ENCODE data around the gene ST8SIA6. TPM values are rescaled to one million over a fixed set of nuclear protein-coding genes. Genes with fewer than 3 reads are reported as not detected.

Gene ST8SIA6
- total and polyA plus RNA-seq, 10 of the 15 experiments (the other 5 are each of a cell fraction or from before 2014, with no cell fraction given) = 0.22 TPM; not detected in 9

GRCh38 chr10:17464545-17464944 lies 10.2 kb upstream of the ST8SIA6 start:
- H3K9ac ChIP-seq (ENCODE audit: control insufficient read depth, insufficient read depth, low read length) = no peak overlapping the region
- H3K36me3 ChIP-seq (ENCODE audit: control insufficient read depth in 2 of 2, insufficient read depth in 2 of 2, low read length in 1 of 2) = no peaks in the 10 kb centered on the region
- ATAC-seq (no peak), DNase-seq (ENCODE audit: low read depth, low spot score) (no peak), FAIRE-seq (no peak)
- ChIA-PET RAD21 (ENCODE audit: unreplicated experiment) (interaction anchor here (1.1 to 2.0 kb wide), 3 partner anchors 45 to 134 kb away, joined by 3 to 6 read pairs (median 4); no protein-coding TSS in a partner anchor), SMC1A (ENCODE audit: uncharacterized antibody, unreplicated experiment) (interaction anchor here (0.6 kb wide), 1 partner anchor 122 kb away, joined by 4 read pairs; no protein-coding TSS in a partner anchor), POLR2A (interaction anchor here (0.5 to 0.9 kb wide), 2 partner anchors 10 to 520 kb away, joined by 3 read pairs; partner anchors contain the start of gene ST8SIA6), CTCF (no interaction called here)
- no peaks in the 10 kb centered on the region for H4K20me1 ChIP-seq (ENCODE audit: control insufficient read depth, insufficient read depth)
- H3K4me1 ChIP-seq (ENCODE audit: control insufficient read depth, insufficient read depth, low read length) = no peaks in the 10 kb centered on the region
- no TSS peak for BruUV-seq (replicated peaks)
- H3K27ac ChIP-seq (ENCODE audit: control insufficient read depth, insufficient read depth) = no peak overlapping the region
- H3K9me3 ChIP-seq (replicated peaks; ENCODE audit: control insufficient read depth, insufficient read depth, low read length) = no peaks in the 10 kb centered on the region
- H3K27me3 ChIP-seq (replicated peaks in 1 of 2; ENCODE audit: control insufficient read depth in 2 of 2, insufficient read depth in 2 of 2, low read length in 1 of 2) = no peaks in the 10 kb centered on the region
- in situ Hi-C loops (cut with MboI) = no loop called here
- H3K4me3 ChIP-seq = no peak overlapping the region
- WGBS (ENCODE audit: insufficient coverage, insufficient replicate concordance, low lambda C conversion rate, missing lambda C conversion rate) = 23% methylated on average over 5 of the region's 5 CpGs
- intact Hi-C loops (cut with micrococcal nuclease; ENCODE audit: unreplicated experiment) = no loop called here
- no peak overlapping the region for H2AFZ ChIP-seq (ENCODE audit: control insufficient read depth, low read depth, low read length)
- H3K4me2 ChIP-seq (ENCODE audit: control insufficient read depth, insufficient read depth) = no peak overlapping the region
- H3K79me2 ChIP-seq (ENCODE audit: control insufficient read depth, insufficient read depth, low read length) = no peaks in the 10 kb centered on the region
- TF ChIP-seq CEBPZ (IDR thresholded peaks at IDR 0.05; ENCODE audit: low read depth, low read length) (no peak), DPF2 (IDR thresholded peaks at IDR 0.05) (no peak), FOXK2 (IDR thresholded peaks at IDR 0.05) (no peak), NFYB (IDR thresholded peaks at IDR 0.05; ENCODE audit: insufficient read depth, low read depth, low read length) (no peak), KDM1A (IDR thresholded peaks at IDR 0.05; ENCODE audit: borderline replicate concordance) (no peak), NR2C1 (IDR thresholded peaks at IDR 0.05) (no peak), RAD51 (IDR thresholded peaks at IDR 0.05) (no peak), BACH1 (IDR thresholded peaks at IDR 0.05; ENCODE audit: borderline replicate concordance) (no peak), ZNF384 (IDR thresholded peaks at IDR 0.05; ENCODE audit: borderline replicate concordance, low read depth, low read length) (no peak), REST (IDR thresholded peaks at IDR 0.05; ENCODE audit: low read depth, low read length) (no peak), FOS (IDR thresholded peaks at IDR 0.05; ENCODE audit: borderline replicate concordance, extremely low read depth, insufficient read length) (no peak), SREBF1 (IDR thresholded peaks at IDR 0.05; ENCODE audit: low read length) (no peak), CHD4 (IDR thresholded peaks at IDR 0.05) (no peak)
- TF ChIP-seq, protein P1, sequence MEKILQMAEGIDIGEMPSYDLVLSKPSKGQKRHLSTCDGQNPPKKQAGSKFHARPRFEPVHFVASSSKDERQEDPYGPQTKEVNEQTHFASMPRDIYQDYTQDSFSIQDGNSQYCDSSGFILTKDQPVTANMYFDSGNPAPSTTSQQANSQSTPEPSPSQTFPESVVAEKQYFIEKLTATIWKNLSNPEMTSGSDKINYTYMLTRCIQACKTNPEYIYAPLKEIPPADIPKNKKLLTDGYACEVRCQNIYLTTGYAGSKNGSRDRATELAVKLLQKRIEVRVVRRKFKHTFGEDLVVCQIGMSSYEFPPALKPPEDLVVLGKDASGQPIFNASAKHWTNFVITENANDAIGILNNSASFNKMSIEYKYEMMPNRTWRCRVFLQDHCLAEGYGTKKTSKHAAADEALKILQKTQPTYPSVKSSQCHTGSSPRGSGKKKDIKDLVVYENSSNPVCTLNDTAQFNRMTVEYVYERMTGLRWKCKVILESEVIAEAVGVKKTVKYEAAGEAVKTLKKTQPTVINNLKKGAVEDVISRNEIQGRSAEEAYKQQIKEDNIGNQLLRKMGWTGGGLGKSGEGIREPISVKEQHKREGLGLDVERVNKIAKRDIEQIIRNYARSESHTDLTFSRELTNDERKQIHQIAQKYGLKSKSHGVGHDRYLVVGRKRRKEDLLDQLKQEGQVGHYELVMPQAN (conservative IDR thresholded peaks at IDR 0.05) = no peak

Data from GM12878 (cell line).